Measurements from ENCODE around the gene YEATS4. TPM values are rescaled to one million over a fixed set of nuclear protein-coding genes. Genes with fewer than 3 reads are reported as not detected.

The YEATS4 gene
- total and polyA plus RNA-seq, 9 donors, result 5.7 to 26.0 (median 12.5) TPM

DNA sequence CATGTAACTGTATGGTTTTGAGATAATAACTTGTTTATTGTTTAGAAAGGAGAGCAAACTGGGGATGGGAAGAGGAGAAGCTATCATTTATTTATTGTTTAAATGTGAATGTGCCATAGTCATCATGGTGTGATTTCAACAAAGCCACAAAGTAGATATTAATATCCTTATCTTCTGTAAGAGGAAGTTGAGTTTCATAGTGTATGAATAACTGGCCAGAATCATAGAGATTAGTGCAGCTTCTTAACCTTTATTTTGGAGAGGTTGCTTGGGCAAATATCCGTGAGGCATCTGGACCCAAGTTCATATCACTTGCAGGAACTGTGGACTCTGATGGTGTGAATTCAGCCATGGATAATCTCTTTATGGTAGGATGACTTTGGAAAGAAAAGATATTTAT lies 38.2 kb upstream of the YEATS4 start:
- 86 to 91% (median 87%) methylated on average over 1 of the region's 1 CpG for WGBS, 3 donors
- DNase-seq, result no peak
- Histone ChIP-seq H3K36me3 (no peaks in the 10 kb centered on the region), H3K4me1 (ENCODE audit: insufficient read depth) (no peaks in the 10 kb centered on the region), H3K27me3 (no peaks in the 10 kb centered on the region), H3K9me3 (no peaks in the 10 kb centered on the region), H3K27ac (no peak overlapping the region), H3K4me3 (no peak overlapping the region)
- TF ChIP-seq, protein P1, sequence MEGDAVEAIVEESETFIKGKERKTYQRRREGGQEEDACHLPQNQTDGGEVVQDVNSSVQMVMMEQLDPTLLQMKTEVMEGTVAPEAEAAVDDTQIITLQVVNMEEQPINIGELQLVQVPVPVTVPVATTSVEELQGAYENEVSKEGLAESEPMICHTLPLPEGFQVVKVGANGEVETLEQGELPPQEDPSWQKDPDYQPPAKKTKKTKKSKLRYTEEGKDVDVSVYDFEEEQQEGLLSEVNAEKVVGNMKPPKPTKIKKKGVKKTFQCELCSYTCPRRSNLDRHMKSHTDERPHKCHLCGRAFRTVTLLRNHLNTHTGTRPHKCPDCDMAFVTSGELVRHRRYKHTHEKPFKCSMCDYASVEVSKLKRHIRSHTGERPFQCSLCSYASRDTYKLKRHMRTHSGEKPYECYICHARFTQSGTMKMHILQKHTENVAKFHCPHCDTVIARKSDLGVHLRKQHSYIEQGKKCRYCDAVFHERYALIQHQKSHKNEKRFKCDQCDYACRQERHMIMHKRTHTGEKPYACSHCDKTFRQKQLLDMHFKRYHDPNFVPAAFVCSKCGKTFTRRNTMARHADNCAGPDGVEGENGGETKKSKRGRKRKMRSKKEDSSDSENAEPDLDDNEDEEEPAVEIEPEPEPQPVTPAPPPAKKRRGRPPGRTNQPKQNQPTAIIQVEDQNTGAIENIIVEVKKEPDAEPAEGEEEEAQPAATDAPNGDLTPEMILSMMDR (IDR thresholded peaks at IDR 0.05), result no peak
- TF ChIP-seq POLR2A (IDR thresholded peaks at IDR 0.05) (no peak), EP300 (IDR thresholded peaks at IDR 0.05) (no peak)
- intact Hi-C loops (cut with DNase I), result no loop called here

DNA sequence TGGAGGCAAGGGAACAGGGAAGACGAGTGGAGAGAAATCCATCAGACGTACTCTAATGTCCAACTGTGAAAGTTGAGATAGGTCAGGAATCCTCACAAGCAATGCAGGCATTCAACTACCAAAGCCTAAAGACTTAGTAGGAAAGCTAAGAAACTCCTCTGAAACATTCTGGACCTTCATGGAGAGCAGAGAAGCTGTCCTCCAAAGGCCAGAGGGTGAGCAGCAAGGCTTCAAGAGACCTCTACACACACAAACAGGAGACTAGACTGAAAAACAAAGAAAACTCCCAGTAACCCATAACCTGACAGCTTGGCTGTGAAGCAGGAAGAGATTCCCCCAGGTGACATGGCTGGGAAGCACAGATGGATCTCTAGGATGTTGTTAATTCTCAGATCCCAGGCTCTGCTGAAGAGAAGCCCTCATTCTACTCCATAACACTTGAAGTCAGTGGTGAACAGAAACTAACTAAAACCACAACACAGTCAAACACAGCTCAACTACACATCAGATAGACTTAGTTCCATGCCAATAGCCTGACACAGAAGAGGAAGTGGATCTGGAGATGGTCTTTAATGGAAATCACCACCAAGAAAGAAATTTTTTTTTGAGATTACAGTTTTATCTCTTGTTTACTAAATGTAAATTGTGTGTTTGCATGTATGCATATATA lies 34.6 kb upstream of the YEATS4 start:
- H3K4me1 ChIP-seq (ENCODE audit: insufficient read depth), result no peaks in the 10 kb centered on the region

DNA sequence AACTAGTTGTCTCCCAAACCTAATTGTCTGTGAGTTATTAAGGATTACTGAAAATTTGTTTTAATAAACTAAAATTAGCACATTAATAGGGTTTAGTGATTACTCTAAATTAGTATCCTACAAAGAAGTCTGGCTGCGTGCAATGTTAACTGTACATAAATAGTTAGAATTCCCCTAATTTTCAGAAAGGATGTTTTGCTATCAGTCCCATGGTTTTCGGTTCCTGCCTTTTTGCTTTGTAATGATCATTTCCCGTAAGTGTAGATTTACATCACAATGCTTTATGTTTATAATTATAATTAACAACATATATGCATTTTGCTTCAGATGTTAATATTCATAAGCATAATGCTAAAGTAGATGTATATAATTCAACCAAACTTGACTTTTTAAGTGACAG lies 31.1 kb upstream of the YEATS4 start:
- Histone ChIP-seq H3K9me3 (no peaks in the 10 kb centered on the region), H3K27me3 (no peaks in the 10 kb centered on the region), H3K4me1 (ENCODE audit: insufficient read depth) (no peaks in the 10 kb centered on the region), H3K27ac (no peak overlapping the region), H3K36me3 (no peaks in the 10 kb centered on the region), H3K4me3 (no peak overlapping the region)
- WGBS, 3 donors, result 62 to 73% (median 69%) methylated on average over 3 of the region's 3 CpGs
- DNase-seq, result no peak
- TF ChIP-seq, protein P1 (IDR thresholded peaks at IDR 0.05), result no peak
- TF ChIP-seq EP300 (IDR thresholded peaks at IDR 0.05) (no peak), POLR2A (IDR thresholded peaks at IDR 0.05) (no peak)
- intact Hi-C loops (cut with DNase I), result no loop called here

More for the DNA sequence above, 34.6 kb upstream of the YEATS4 start:
- intact Hi-C loops (cut with DNase I), result no loop called here
- H3K36me3 ChIP-seq, result no peaks in the 10 kb centered on the region
- H3K4me3 ChIP-seq, result no peak overlapping the region
- no peak overlapping the region for H3K27ac ChIP-seq
- no peaks in the 10 kb centered on the region for H3K9me3 ChIP-seq
- no peaks in the 10 kb centered on the region for H3K27me3 ChIP-seq
- DNase-seq, result no peak
- TF ChIP-seq, protein P1 (IDR thresholded peaks at IDR 0.05), result no peak
- TF ChIP-seq EP300 (IDR thresholded peaks at IDR 0.05) (no peak), POLR2A (IDR thresholded peaks at IDR 0.05) (no peak)
- WGBS, 3 donors, result 79 to 84% (median 82%) methylated on average over 2 of the region's 2 CpGs

DNA sequence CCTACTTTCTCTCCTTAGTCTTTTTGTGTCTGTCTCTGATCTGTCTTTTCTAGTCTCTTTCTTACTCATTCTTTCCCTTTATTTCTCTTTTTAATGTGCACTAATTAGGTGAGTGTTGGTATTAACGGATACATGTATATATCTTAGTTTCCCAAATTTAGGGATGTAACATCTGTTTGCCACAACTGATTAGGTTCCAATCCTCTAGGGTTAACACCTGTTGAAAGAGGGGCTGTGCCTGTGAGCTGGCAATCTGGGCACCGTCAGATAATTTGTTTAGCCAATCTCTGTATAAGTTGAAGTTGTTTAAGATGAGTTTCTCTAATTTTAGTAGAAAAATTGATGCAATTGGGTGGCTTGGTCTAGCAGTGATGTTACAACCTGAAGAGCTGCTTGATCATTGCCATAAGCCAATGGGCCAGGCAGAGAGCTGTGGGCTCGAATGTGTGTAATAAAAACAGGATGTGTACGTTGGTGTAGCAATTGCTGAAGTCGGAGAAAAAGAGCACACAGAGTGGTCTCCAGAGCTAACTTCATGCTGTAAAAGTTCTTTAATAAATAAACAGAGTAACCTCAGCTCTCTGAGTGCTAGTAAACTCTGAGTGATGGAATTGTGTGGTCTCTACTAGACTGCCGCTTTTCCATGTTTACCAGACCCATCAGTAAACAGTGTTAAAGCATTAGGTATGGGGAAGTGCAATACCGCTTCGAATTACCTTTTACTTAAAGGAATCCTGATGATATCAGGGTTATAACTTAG lies 29.7 kb upstream of the YEATS4 start:
- H3K4me1 ChIP-seq (ENCODE audit: insufficient read depth), result no peaks in the 10 kb centered on the region
- WGBS, 3 donors, result 68 to 82% (median 69%) methylated on average over 8 of the region's 8 CpGs
- TF ChIP-seq, protein P1 (IDR thresholded peaks at IDR 0.05), result no peak
- TF ChIP-seq POLR2A (IDR thresholded peaks at IDR 0.05) (no peak), EP300 (IDR thresholded peaks at IDR 0.05) (no peak)
- intact Hi-C loops (cut with DNase I), result no loop called here
- H3K27ac ChIP-seq, result no peak overlapping the region
- no peak for DNase-seq
- no peaks in the 10 kb centered on the region for H3K27me3 ChIP-seq
- H3K9me3 ChIP-seq, result no peaks in the 10 kb centered on the region
- no peaks in the 10 kb centered on the region for H3K36me3 ChIP-seq
- no peak overlapping the region for H3K4me3 ChIP-seq
